Endothelial cell of umbilical vein (primary cell): ENCODE results near the gene MAP3K13. TPM values are rescaled to one million over a fixed set of nuclear protein-coding genes. Genes with fewer than 3 reads are reported as not detected.

Experiments used
- BruUV-seq: library from RNA; stranded (reverse); fragments of 400-500 nt; replicated peaks from 2 replicates; lab custom pipeline; 2021; lab: Mats Ljungman, UMichigan
- CTCF ChIA-PET: fragments of 300-600, 350-600 bp; sonication (Branson Sonifier 250); formaldehyde crosslinking; loops from one replicate; lab custom pipeline; 2021; ENCODE audit warnings: antibody characterized with exemption, inconsistent platforms; lab: Charles Lee
- POLR2A ChIA-PET: fragments of 300-600, 350-600 bp; sonication (Branson Sonifier 250); formaldehyde crosslinking; loops from one replicate; lab custom pipeline; 2021; ENCODE audit warnings: antibody characterized with exemption, inconsistent platforms; lab: Charles Lee
- DNase-seq: peaks from one replicate; pipeline ENCODE4 v3.0.0-alpha.2; 2011; ENCODE audit warnings: low read depth, low spot score
- FAIRE-seq: peaks from 2 replicates; lab custom pipeline; 2011; peaks lifted over from hg19 to GRCh38; lab: Jason Lieb, UNC
- H2AFZ ChIP-seq: 2 replicates; pipeline ENCODE4 v1.6.0; 2012; ENCODE audit warnings: low read depth, low read length, control low read depth, inconsistent platforms
- H3K27ac ChIP-seq: 2 replicates; pipeline ENCODE4 v1.5.1; 2011; ENCODE audit warnings: low read depth, mild to moderate bottlenecking, control low read depth, low read length, moderate library complexity; ENCODE audit not compliant: insufficient read depth
- H3K27me3 ChIP-seq, 2 experiments: 2 replicates each; pipeline versions ENCODE4 v1.6.0 to v1.6.1; 2011; ENCODE audit warnings: low read length in 2 of 2, mixed read lengths in 1 of 2; ENCODE audit not compliant: control insufficient read depth in 2 of 2, insufficient read depth in 2 of 2
- H3K36me3 ChIP-seq, 2 experiments: 2 replicates in 1 of 2; 3 replicates in 1 of 2; pipeline ENCODE4 v1.5.1; 2011; ENCODE audit warnings: low read length in 2 of 2, mild to moderate bottlenecking in 1 of 2, moderate library complexity in 1 of 2; ENCODE audit not compliant: control insufficient read depth in 2 of 2, insufficient read depth in 2 of 2; ENCODE audit errors: extremely low read depth in 1 of 2
- H3K4me1 ChIP-seq: 3 replicates; pipeline ENCODE4 v1.5.1; 2011; ENCODE audit warnings: mild to moderate bottlenecking, low read length; ENCODE audit not compliant: control insufficient read depth, insufficient read depth; ENCODE audit errors: extremely low read depth
- H3K4me2 ChIP-seq: 2 replicates; pipeline ENCODE4 v1.6.1; 2011; ENCODE audit warnings: low read length, control low read depth, mixed read lengths; ENCODE audit not compliant: insufficient read depth
- H3K4me3 ChIP-seq, 3 experiments: fragments of 200-600 bp in 1 of 3; sonication (generic), shearing (Covaris generic) in 1 of 3; replicated peaks in 1 of 3; 2 replicates each; pipeline ENCODE4 v1.5.1; 2011 to 2016; ENCODE audit warnings: control low read depth in 3 of 3, low read length in 3 of 3, mild to moderate bottlenecking in 2 of 3, inconsistent platforms in 1 of 3, low read depth in 1 of 3, moderate library complexity in 1 of 3; ENCODE audit not compliant: insufficient read depth in 1 of 3
- H3K79me2 ChIP-seq: 2 replicates; pipeline ENCODE4 v1.6.0; 2012; ENCODE audit warnings: low read length, inconsistent platforms; ENCODE audit not compliant: control insufficient read depth, insufficient read depth
- H3K9ac ChIP-seq: replicated peaks from 2 replicates; pipeline ENCODE3; 2011; ENCODE audit warnings: low read length, control low read depth; ENCODE audit not compliant: insufficient read depth; ENCODE audit errors: extremely low read depth
- H3K9me1 ChIP-seq: replicated peaks from 3 replicates; pipeline ENCODE4 v1.6.0; 2011; ENCODE audit warnings: mild to moderate bottlenecking, low read length; ENCODE audit not compliant: control insufficient read depth, insufficient read depth; ENCODE audit errors: extremely low read depth
- H3K9me3 ChIP-seq: replicated peaks from 2 replicates; pipeline ENCODE4 v1.5.1; 2012; ENCODE audit warnings: low read length, inconsistent platforms; ENCODE audit not compliant: control insufficient read depth, insufficient read depth
- H4K20me1 ChIP-seq: replicated peaks from 2 replicates; pipeline ENCODE3; 2011; ENCODE audit warnings: mild to moderate bottlenecking, low read length; ENCODE audit not compliant: control insufficient read depth, insufficient read depth; ENCODE audit errors: extremely low read depth
- EZH2 ChIP-seq: IDR thresholded peaks from 2 replicates; pipeline ENCODE4 v1.6.1; 2012; ENCODE audit warnings: borderline replicate concordance, low read depth, mild to moderate bottlenecking, moderate library complexity, low read length, inconsistent platforms; ENCODE audit not compliant: severe bottlenecking
- FOS ChIP-seq: IDR thresholded peaks from 2 replicates; pipeline ENCODE4 v1.6.1; 2011; ENCODE audit warnings: mild to moderate bottlenecking, low read length, moderate library complexity, borderline replicate concordance; ENCODE audit not compliant: insufficient read depth
- GATA2 ChIP-seq: IDR thresholded peaks from 2 replicates; pipeline ENCODE4 v1.7.0; 2011; ENCODE audit warnings: low read depth, mild to moderate bottlenecking, moderate library complexity, mixed read lengths, low read length; ENCODE audit not compliant: insufficient read length, insufficient read depth
- JUN ChIP-seq: IDR thresholded peaks from 2 replicates; pipeline ENCODE4 v1.6.1; 2011; ENCODE audit warnings: borderline replicate concordance, low read depth; ENCODE audit not compliant: insufficient read length, insufficient read depth
- MYC ChIP-seq: IDR thresholded peaks from one replicate; pipeline ENCODE4 v1.6.1; 2011; ENCODE audit warnings: mild to moderate bottlenecking, low read depth, low read length
- POLR2A ChIP-seq: IDR thresholded peaks from 2 replicates; pipeline ENCODE4 v1.6.1; 2012; ENCODE audit warnings: low read depth, mild to moderate bottlenecking, control low read depth, low read length
- POLR2AphosphoS5 ChIP-seq: IDR thresholded peaks from 2 replicates; pipeline ENCODE4 v1.6.1; 2012; ENCODE audit warnings: low read depth, mild to moderate bottlenecking, control low read depth, low read length, moderate library complexity; ENCODE audit not compliant: insufficient read depth
- dilution Hi-C: fragments of 300-500 bp; cut with MboI; formaldehyde crosslinking; loops from one replicate; pipeline ENCODE4 v1.15.0; 2019; ENCODE audit warnings: low sequenced_read_pairs; ENCODE audit not compliant: extremely low pct_ligation_motif_present
- intact Hi-C: fragments of 100-400 bp; cut with micrococcal nuclease; formaldehyde crosslinking; loops from one replicate; pipeline ENCODE4 v1.10.0; 2022
- polyA plus RNA-seq, 4 experiments: library from polyadenylated mRNA; depleted of rRNA in 3 of 4; stranded (reverse) in 3 of 4; unstranded in 1 of 4; fragments of >200 nt; gene quantifications; 2 replicates each; pipeline versions ENCODE4 v1.2.1 to v1.2.3, GENCODE V29; 2011 to 2012; ENCODE audit warnings: missing spikeins in 1 of 4
- total RNA-seq: library from RNA; stranded (reverse); gene quantifications from 2 replicates; pipeline ENCODE4 v1.2.3, GENCODE V29; 2021
- TF ChIP-seq, protein P1 (sequence below): IDR thresholded peaks from 2 replicates; pipeline ENCODE4 v1.6.1; 2011; ENCODE audit not compliant: insufficient read depth, insufficient read length
- TF ChIP-seq, protein P2 (sequence below), 2 donors: IDR thresholded peaks; 1 replicate in 1 of 2; 2 replicates in 1 of 2; pipeline ENCODE4 v1.5.1; 2011; ENCODE audit warnings: low read length in 2 of 2, mild to moderate bottlenecking in 2 of 2, moderate library complexity in 2 of 2, control low read depth in 1 of 2, inconsistent platforms in 1 of 2, low read depth in 1 of 2; ENCODE audit not compliant: insufficient read depth in 1 of 2; ENCODE audit errors: extremely low read depth in 1 of 2

Gene MAP3K13
- total and polyA plus RNA-seq, 2 donors (not counting 3 experiments of a cell fraction or from before 2014, with no cell fraction given), result 6.2 to 15.4 TPM

- Histone ChIP-seq H4K20me1 (no peaks in the 10 kb centered on the region), H3K9me1 (no peaks in the 10 kb centered on the region), H3K27me3 (no peaks in the 10 kb centered on the region), H3K9ac (no peak overlapping the region), H3K4me3 (no peak overlapping the region), H2AFZ (no peak overlapping the region), H3K79me2 (no peaks in the 10 kb centered on the region), H3K4me2 (no peak overlapping the region), H3K4me1 (no peaks in the 10 kb centered on the region), H3K9me3 (no peaks in the 10 kb centered on the region), H3K36me3 (no peaks in the 10 kb centered on the region), H3K27ac (no peak overlapping the region)
- DNase-seq (no peak), FAIRE-seq (no peak)
- POLR2A ChIA-PET, result no interaction called here
- dilution Hi-C loops, result no loop called here
- intact Hi-C loops, result no loop called here
- CTCF ChIA-PET, result interaction anchor here (0.5 kb wide), 1 partner anchor 485 kb away, joined by 3 read pairs; no protein-coding TSS in a partner anchor
- BruUV-seq, result no TSS peak
- TF ChIP-seq EZH2, result no peak
- TF ChIP-seq POLR2AphosphoS5, result no peak
- TF ChIP-seq, protein P1, sequence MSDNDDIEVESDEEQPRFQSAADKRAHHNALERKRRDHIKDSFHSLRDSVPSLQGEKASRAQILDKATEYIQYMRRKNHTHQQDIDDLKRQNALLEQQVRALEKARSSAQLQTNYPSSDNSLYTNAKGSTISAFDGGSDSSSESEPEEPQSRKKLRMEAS, result no peak
- no peak for TF ChIP-seq JUN
- no peak for TF ChIP-seq POLR2A
- no peak for TF ChIP-seq MYC
- TF ChIP-seq GATA2, result no peak
- TF ChIP-seq, protein P2, sequence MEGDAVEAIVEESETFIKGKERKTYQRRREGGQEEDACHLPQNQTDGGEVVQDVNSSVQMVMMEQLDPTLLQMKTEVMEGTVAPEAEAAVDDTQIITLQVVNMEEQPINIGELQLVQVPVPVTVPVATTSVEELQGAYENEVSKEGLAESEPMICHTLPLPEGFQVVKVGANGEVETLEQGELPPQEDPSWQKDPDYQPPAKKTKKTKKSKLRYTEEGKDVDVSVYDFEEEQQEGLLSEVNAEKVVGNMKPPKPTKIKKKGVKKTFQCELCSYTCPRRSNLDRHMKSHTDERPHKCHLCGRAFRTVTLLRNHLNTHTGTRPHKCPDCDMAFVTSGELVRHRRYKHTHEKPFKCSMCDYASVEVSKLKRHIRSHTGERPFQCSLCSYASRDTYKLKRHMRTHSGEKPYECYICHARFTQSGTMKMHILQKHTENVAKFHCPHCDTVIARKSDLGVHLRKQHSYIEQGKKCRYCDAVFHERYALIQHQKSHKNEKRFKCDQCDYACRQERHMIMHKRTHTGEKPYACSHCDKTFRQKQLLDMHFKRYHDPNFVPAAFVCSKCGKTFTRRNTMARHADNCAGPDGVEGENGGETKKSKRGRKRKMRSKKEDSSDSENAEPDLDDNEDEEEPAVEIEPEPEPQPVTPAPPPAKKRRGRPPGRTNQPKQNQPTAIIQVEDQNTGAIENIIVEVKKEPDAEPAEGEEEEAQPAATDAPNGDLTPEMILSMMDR (IDR thresholded peaks at IDR 0.05; ENCODE audit: extremely low read depth in 1 of 2, insufficient read depth in 1 of 2, low read depth in 1 of 2, low read length in 2 of 2), result no peak
- TF ChIP-seq FOS, result no peak
These were observed 24.7 kb downstream of the MAP3K13 start for GRCh38 chr3:185387646-185388045.
